Vagina (tissue), 2 donors: Measurements from ENCODE around the gene ANKRD39. TPM values are rescaled to one million over a fixed set of nuclear protein-coding genes. Genes with fewer than 3 reads are reported as not detected.
"Not testable (repeated sequence)": the region's sequence is repeated elsewhere in the genome, so short reads cannot be mapped to it uniquely, and the experiment has no call there.

Experiments
- DNase-seq, 2 donors: peaks; one replicate each; pipeline ENCODE4 v3.0.0-alpha.2; 2017; ENCODE audit errors: extremely low spot score in 2 of 2
- H3K27ac ChIP-seq: fragments of 200-600 bp; sonication (generic); one replicate; pipeline ENCODE4 v1.5.1; 2019
- H3K27me3 ChIP-seq: fragments of 200-600 bp; sonication (generic); one replicate; pipeline ENCODE4 v1.5.1; 2019
- H3K36me3 ChIP-seq, 2 donors: fragments of 200-600 bp; sonication (generic); one replicate each; pipeline ENCODE4 v1.5.1; 2017 to 2019
- H3K4me1 ChIP-seq: fragments of 200-600 bp; sonication (generic); one replicate; pipeline ENCODE4 v1.5.1; 2019
- H3K4me3 ChIP-seq, 2 donors: fragments of 200-600 bp; sonication (generic); 1 replicate in 1 of 2; 2 replicates in 1 of 2; pipeline ENCODE4 v1.5.1; 2016 to 2019
- H3K9me3 ChIP-seq: fragments of 200-600 bp; sonication (generic); one replicate; pipeline ENCODE4 v1.5.1; 2019
- CTCF ChIP-seq, 3 experiments: fragments of 450-650 bp in 2 of 3; fragments of 200-600 bp in 1 of 3; sonication (generic) in 1 of 3; IDR thresholded peaks; one replicate each; pipeline ENCODE4 v1.5.1; 2017 to 2019; ENCODE audit warnings: antibody characterized with exemption in 3 of 3, mild to moderate bottlenecking in 2 of 3, moderate library complexity in 2 of 3
- POLR2A ChIP-seq, 2 donors: fragments of 450-650 bp; IDR thresholded peaks; one replicate each; pipeline ENCODE4 v1.6.1; 2017; ENCODE audit warnings: antibody characterized with exemption in 2 of 2, mild to moderate bottlenecking in 2 of 2, moderate library complexity in 2 of 2
- POLR2AphosphoS5 ChIP-seq, 2 donors: sonication (generic); formaldehyde crosslinking; IDR thresholded peaks; one replicate each; pipeline ENCODE4 v1.9.0; 2017; ENCODE audit warnings: antibody characterized with exemption in 2 of 2, mild to moderate bottlenecking in 2 of 2, low read depth in 1 of 2; ENCODE audit not compliant: insufficient read depth in 1 of 2
- intact Hi-C: fragments of 100-400 bp; cut with DNase I; formaldehyde crosslinking; loops from one replicate; pipeline ENCODE4 v1.15.1; 2023
- total RNA-seq: library from RNA; depleted of rRNA; stranded (reverse); fragments of >200 nt; gene quantifications from one replicate; pipeline ENCODE4 v1.2.3, GENCODE V29; 2016

The ANKRD39 gene
- total RNA-seq, 1 donor from 2014 or later: 20.4 TPM

GRCh38 chr2:96890252-96890651, 32.4 kb upstream of the ANKRD39 start:
- Histone ChIP-seq H3K27ac (peak overlapping the region; percentile 43), H3K27me3 (no peaks in the 10 kb centered on the region), H3K4me1 (peaks cover 76% of the 10 kb centered on the region), H3K36me3 (no peaks in the 10 kb centered on the region), H3K4me3 (no peak overlapping the region), H3K9me3 (no peaks in the 10 kb centered on the region)
- no peak for DNase-seq
- TF ChIP-seq POLR2A (IDR thresholded peaks at IDR 0.05) (no peak), CTCF (IDR thresholded peaks at IDR 0.05) (no peak), POLR2AphosphoS5 (IDR thresholded peaks at IDR 0.05; ENCODE audit: insufficient read depth in 1 of 2, low read depth in 1 of 2) (no peak)
- intact Hi-C loops: no loop called here

GRCh38 chr2:96889502-96889901, 31.7 kb upstream of the ANKRD39 start:
- DNase-seq, H3K4me3 ChIP-seq, H3K9me3 ChIP-seq, H3K27me3 ChIP-seq, H3K27ac ChIP-seq, intact Hi-C loops, H3K36me3 ChIP-seq: not testable (repeated sequence)
- peaks cover 81% of the 10 kb centered on the region for H3K4me1 ChIP-seq

GRCh38 chr2:96888072-96889011, 30.5 kb upstream of the ANKRD39 start:
- DNase-seq: no peak
- Histone ChIP-seq H3K27ac (peak overlapping the region; percentile 84), H3K4me3 (peak overlapping the region in 1 of 2 donors; percentile 6), H3K4me1 (peaks cover 85% of the 10 kb centered on the region), H3K36me3 (no peaks in the 10 kb centered on the region), H3K9me3 (no peaks in the 10 kb centered on the region), H3K27me3 (no peaks in the 10 kb centered on the region)
- TF ChIP-seq CTCF (IDR thresholded peaks at IDR 0.05) (no peak), POLR2A (IDR thresholded peaks at IDR 0.05) (no peak), POLR2AphosphoS5 (IDR thresholded peaks at IDR 0.05; ENCODE audit: insufficient read depth in 1 of 2, low read depth in 1 of 2) (peak in 1 of 2 donors; percentile 55)
- intact Hi-C loops: no loop called here

GRCh38 chr2:96887493-96888012, 29.7 kb upstream of the ANKRD39 start:
- H3K4me3 ChIP-seq: peak overlapping the region in 1 of 2 donors; percentile 6
- H3K9me3 ChIP-seq: no peaks in the 10 kb centered on the region
- peak overlapping the region; percentile 84 for H3K27ac ChIP-seq
- no peak for DNase-seq
- H3K36me3 ChIP-seq: no peaks in the 10 kb centered on the region
- intact Hi-C loops: no loop called here
- TF ChIP-seq POLR2A (IDR thresholded peaks at IDR 0.05) (no peak), CTCF (IDR thresholded peaks at IDR 0.05) (no peak), POLR2AphosphoS5 (IDR thresholded peaks at IDR 0.05; ENCODE audit: insufficient read depth in 1 of 2, low read depth in 1 of 2) (peak in 1 of 2 donors; percentile 12)
- peaks cover 85% of the 10 kb centered on the region for H3K4me1 ChIP-seq
- no peaks in the 10 kb centered on the region for H3K27me3 ChIP-seq

- Histone ChIP-seq H3K36me3 (no peaks in the 10 kb centered on the region), H3K9me3 (no peaks in the 10 kb centered on the region), H3K27me3 (no peaks in the 10 kb centered on the region), H3K27ac (peak overlapping the region; percentile 84), H3K4me3 (no peak overlapping the region), H3K4me1 (peaks cover 80% of the 10 kb centered on the region)
- no peak for DNase-seq
- TF ChIP-seq POLR2A (IDR thresholded peaks at IDR 0.05): no peak
- no peak for TF ChIP-seq CTCF (IDR thresholded peaks at IDR 0.05)
- TF ChIP-seq POLR2AphosphoS5 (IDR thresholded peaks at IDR 0.05; ENCODE audit: insufficient read depth in 1 of 2, low read depth in 1 of 2): no peak
- intact Hi-C loops: no loop called here
These were observed 27.9 kb upstream of the ANKRD39 start for GRCh38 chr2:96885432-96886347.
